ENCODE data around the gene PVALB.

The PVALB gene

GRCh38 chr22:36790648-36791047 is 26.2 kb downstream of the PVALB start:
- Histone ChIP-seq H3K27ac (no peak overlapping the region), H3K4me3 (no peak overlapping the region)
- no peak for DNase-seq (ENCODE audit: low spot score)
- no peak for TF ChIP-seq CTCF (IDR thresholded peaks at IDR 0.05)

DNA sequence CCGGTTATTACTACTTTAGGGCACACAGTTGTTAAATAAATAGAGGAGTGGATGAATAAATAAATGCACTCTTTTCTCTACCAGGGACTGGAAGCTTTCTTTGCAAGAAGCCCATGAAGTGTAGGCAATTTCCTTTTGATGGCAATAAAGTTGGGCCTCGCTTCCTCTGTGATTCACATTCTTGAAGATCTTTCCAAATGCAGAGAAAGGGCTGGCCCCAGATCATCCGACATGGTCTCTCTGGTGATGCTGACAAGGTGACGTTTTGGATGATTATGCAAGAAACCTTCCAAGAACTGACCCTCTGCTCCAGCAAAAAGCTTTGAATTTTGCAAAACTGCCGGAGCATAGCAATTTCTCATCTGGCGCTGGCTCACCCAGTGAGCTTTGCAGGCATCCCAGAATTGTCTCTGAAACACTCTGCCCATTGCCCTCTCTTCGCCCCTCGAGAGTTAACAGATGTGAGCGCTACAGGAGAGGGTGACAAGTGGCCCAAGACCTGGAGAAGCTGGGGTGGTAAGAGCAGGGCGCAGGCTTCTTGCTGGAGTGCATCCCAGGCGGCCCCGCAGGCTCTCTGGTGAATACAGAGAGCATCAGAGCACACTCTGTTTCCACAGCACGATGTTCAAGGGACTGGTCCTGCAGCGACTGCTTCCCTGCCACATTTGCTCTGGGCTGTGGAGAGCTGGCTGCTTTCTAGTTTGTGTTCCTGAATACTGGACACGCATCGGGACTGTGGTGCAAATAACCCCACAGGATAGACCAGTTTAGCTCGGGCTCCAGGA is 29.4 kb downstream of the PVALB start:
- no peak for DNase-seq (ENCODE audit: low spot score)
- TF ChIP-seq CTCF (IDR thresholded peaks at IDR 0.05) = no peak
- H3K4me3 ChIP-seq = no peak overlapping the region
- H3K27ac ChIP-seq = no peak overlapping the region

- no peak for TF ChIP-seq CTCF (IDR thresholded peaks at IDR 0.05)
- H3K4me3 ChIP-seq = no peak overlapping the region
- DNase-seq (ENCODE audit: low spot score) = no peak
- no peak overlapping the region for H3K27ac ChIP-seq
Observed at GRCh38 chr22:36783743-36784142, 33.1 kb downstream of the PVALB start.

- TF ChIP-seq CTCF (IDR thresholded peaks at IDR 0.05) = peak; percentile 67
- peak overlapping the region in 1 of 2 donors; percentile 24 for H3K27ac ChIP-seq
- DNase-seq (ENCODE audit: low spot score) = no peak
- no peak overlapping the region for H3K4me3 ChIP-seq
Observed at GRCh38 chr22:36781656-36782627, 34.9 kb downstream of the PVALB start.

- TF ChIP-seq CTCF (IDR thresholded peaks at IDR 0.05) = no peak
- H3K4me3 ChIP-seq = no peak overlapping the region
Observed at GRCh38 chr22:36778020-36778419, 38.8 kb downstream of the PVALB start.

GRCh38 chr22:36776722-36777121 is 40.1 kb downstream of the PVALB start:
- peak overlapping the region; percentile 60 for H3K4me3 ChIP-seq
- DNase-seq (ENCODE audit: low spot score) = no peak
- TF ChIP-seq CTCF (IDR thresholded peaks at IDR 0.05) = no peak
- peak overlapping the region in 1 of 2 donors; percentile 55 for H3K27ac ChIP-seq

More at GRCh38 chr22:36778020-36778419, 38.8 kb downstream of the PVALB start:
- DNase-seq (ENCODE audit: low spot score) = no peak
- H3K27ac ChIP-seq = no peak overlapping the region
